ENCODE results near the gene STRA8. TPM values are rescaled to one million over a fixed set of nuclear protein-coding genes. Genes with fewer than 3 reads are reported as not detected.

Gene STRA8
- not detected for total RNA-seq
- long read RNA-seq, donor 1, result 0 reads
- long read RNA-seq, donor 2, result 0 reads

DNA sequence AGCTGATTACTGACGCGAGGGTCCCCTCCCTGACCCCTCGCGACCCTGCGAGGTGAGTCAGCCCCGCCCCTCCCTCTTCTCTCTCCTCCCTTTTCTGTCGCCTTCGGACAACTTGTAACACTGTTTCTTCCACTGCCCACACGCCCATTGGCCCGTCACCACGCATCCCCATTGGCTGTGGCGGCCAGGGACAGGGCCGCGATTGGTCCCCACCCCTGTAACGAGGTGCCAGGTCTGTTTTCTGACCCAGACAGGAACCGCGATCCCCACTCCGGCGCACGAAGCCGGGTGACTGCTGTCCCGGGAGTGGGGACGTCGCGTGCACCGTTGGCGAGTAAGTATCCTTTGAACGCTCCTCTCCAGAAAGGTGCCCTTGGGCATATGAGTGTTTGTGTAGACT is at the start of gene STRA8:
Gene STRA8, plus strand, starts transcription at position 269 of the 400 bp plus-strand sequence. CDS start 6,687 bp downstream, outside the sequence.
- intact Hi-C loops (cut with DNase I), result no loop called here

GRCh38 chr7:135184254-135184841 is 49.3 kb upstream of the STRA8 start:
- no peak for DNase-seq (ENCODE audit: low spot score)
- intact Hi-C loops (cut with DNase I), result loop anchor here in 1 of 2 donors (10.0 kb wide), 1 partner anchor 510 kb away; no protein-coding TSS in a partner anchor

More for the DNA sequence above, at the start of gene STRA8:
- DNase-seq (ENCODE audit: low spot score), result no peak

DNA sequence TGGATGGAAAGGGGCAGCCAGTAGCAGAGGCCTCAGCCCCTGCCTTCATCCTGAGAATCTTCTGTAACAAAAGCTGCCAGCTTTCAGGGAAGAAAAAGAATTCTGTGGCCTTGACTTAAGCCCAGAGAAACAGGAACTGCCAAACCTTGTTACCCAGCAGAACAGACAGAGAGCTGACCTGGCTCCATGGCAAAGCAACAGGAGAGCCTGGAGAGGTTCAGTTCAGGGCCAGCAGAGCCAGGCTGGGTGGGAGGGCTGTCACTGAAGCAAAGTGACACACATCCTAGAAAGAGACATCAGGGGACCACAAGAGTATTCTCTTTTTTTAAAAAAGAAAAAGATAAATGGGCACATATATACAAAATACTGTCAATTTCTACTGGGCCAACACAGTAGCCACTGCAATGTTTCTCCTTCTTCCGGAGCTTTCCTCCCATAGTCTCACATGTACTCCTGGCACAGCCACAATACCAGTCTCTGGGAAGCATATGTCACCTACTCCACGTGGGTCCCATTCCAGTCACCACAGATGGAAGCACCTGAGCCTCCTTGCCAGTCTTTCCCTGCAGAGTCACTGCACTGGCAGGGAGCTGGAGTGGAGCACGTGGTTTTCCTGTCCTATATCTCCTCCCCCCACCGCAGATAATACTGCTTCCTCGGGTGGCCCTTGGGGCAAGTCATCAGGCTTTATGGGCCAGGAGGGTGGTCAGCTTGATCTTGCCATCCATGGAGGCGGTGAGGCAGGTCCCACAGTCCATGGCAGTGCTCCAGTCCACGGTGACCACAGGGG is 48.0 kb upstream of the STRA8 start:
- intact Hi-C loops (cut with DNase I), result loop anchor here in 1 of 2 donors (10.0 kb wide), 1 partner anchor 511 kb away; no protein-coding TSS in a partner anchor
- no peak for DNase-seq (ENCODE audit: low spot score)

DNA sequence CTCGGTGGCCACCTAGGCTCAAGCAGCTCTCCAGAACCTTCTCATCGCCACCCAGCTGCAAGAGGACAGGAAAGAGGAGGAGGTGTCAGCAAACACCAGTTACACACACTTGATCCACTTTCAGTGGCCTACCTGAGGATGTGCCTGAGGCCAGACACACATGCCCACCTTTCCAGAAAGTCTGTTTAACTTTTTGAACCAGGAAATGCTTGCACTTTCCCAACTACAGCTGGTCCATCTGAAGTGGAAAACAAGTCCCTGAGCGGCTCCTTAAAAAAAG is 47.4 kb upstream of the STRA8 start:
- DNase-seq (ENCODE audit: low spot score), result no peak
- intact Hi-C loops (cut with DNase I), result loop anchor here in 1 of 2 donors (10.0 kb wide), 1 partner anchor 511 kb away; no protein-coding TSS in a partner anchor

GRCh38 chr7:135186841-135187253 is 46.8 kb upstream of the STRA8 start:
- DNase-seq (ENCODE audit: low spot score), result peak; percentile 80
- intact Hi-C loops (cut with DNase I), result loop anchor here in 1 of 2 donors (10.0 kb wide), 1 partner anchor 512 kb away; no protein-coding TSS in a partner anchor

DNA sequence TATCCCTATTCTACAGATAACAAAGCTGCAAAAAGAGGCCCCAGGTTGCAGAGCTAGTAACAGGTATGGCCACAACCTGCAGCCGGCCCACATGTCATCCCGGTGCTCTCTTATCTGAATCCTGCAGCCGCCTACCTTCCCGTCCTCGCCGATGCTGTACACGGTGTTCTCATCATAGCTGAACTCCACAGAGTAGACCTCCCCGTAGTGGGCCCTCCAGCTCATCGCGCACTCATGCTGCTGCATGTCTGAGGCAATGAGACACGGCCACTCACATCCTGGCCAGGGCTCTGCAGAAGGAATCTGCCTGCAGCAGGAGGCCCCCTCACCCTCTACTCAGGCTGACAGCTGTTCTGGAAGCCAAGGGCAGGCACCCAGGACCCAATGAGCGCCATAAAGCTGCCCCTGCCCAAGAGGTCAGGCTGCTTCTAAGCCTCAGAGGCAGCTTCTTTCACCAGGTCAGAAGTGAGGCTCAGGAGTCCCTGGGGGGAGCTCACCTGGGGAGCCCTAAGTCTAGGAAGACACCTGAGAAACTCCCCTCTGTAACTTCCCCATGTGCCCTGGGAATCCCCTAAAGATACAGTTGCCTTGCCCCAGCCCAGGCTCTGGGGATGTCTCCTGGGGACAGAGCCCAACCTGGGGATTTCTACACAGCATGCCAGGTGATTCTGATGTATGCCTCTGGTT is 45.2 kb upstream of the STRA8 start:
- DNase-seq (ENCODE audit: low spot score), result peak; percentile 79
- intact Hi-C loops (cut with DNase I), result loop anchor here in 1 of 2 donors (10.0 kb wide), 1 partner anchor 514 kb away; no protein-coding TSS in a partner anchor

GRCh38 chr7:135189221-135189662 is 44.4 kb upstream of the STRA8 start:
- intact Hi-C loops (cut with DNase I), result loop anchor here in 1 of 2 donors (10.0 kb wide), 1 partner anchor 514 kb away; no protein-coding TSS in a partner anchor
- no peak for DNase-seq (ENCODE audit: low spot score)

DNA sequence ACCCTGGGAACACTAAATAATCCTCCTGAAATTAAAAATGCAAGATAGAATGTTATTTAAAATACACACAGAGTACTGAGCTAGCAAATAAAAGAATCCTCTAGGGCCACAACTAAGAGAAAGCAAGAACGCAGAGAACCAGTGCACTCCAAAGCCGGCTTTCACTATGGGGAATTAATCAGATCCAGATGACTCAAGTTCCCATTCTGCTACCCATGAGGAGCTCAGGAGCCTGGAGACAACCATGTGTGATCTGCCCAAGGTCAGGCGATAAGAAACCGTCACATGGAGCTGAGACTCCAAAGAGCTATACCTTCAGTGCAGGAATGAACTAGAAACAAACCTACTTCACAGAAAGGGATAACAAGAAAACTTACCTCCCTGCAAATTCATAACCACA is 43.7 kb upstream of the STRA8 start:
- DNase-seq (ENCODE audit: low spot score), result no peak
- intact Hi-C loops (cut with DNase I), result loop anchor here in 1 of 2 donors (10.0 kb wide), 1 partner anchor 515 kb away; no protein-coding TSS in a partner anchor

GRCh38 chr7:135190703-135191102 is 42.9 kb upstream of the STRA8 start:
- intact Hi-C loops (cut with DNase I), result no loop called here
- DNase-seq (ENCODE audit: low spot score), result no peak

- intact Hi-C loops (cut with DNase I), result no loop called here
- no peak for DNase-seq (ENCODE audit: low spot score)
These were observed 40.6 kb upstream of the STRA8 start for GRCh38 chr7:135192914-135193536.

- intact Hi-C loops (cut with DNase I), result no loop called here
These were observed 40.0 kb upstream of the STRA8 start for GRCh38 chr7:135193615-135194081.

GRCh38 chr7:135194494-135195095 is 39.0 kb upstream of the STRA8 start:
- intact Hi-C loops (cut with DNase I), result no loop called here
- DNase-seq (ENCODE audit: low spot score), result no peak

More at GRCh38 chr7:135193615-135194081, 40.0 kb upstream of the STRA8 start:
- no peak for DNase-seq (ENCODE audit: low spot score)

GRCh38 chr7:135195156-135195555 is 38.5 kb upstream of the STRA8 start:
- DNase-seq (ENCODE audit: low spot score), result no peak
- intact Hi-C loops (cut with DNase I), result no loop called here

DNA sequence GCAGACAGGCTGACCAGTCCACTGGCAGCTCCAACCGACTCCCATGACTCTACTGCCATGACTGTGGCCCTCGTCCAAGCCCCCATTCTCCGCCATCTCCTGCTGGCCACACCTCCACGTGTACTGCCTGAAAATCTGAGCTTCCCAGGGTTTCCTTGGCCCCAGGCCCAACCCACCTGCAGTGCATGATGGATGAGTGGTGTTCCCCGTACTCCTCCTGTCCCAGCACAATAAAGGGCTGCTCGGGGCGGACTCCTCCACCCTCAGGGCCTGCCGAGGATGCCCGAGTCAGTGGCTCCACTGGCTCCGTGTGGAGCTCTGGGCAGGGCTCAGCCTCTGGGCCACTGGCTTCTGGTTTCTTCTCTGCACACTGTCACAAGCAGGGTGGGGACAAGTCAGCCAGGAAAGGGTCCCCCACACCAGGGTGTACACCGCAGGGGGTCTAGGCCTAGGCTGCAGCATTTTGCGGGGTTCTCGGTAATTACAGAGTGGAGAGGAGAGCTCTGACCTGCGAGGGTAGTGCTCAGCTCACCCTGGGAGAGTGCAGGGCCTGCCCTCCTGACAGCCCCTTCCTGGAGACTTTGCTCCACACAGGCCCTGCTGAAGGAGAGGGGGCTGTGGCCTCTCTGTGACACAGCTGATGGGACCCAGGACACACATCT is 37.5 kb upstream of the STRA8 start:
- intact Hi-C loops (cut with DNase I), result no loop called here
- no peak for DNase-seq (ENCODE audit: low spot score)

- no peak for DNase-seq (ENCODE audit: low spot score)
- intact Hi-C loops (cut with DNase I), result no loop called here
These were observed 36.3 kb upstream of the STRA8 start for GRCh38 chr7:135197343-135197742.

DNA sequence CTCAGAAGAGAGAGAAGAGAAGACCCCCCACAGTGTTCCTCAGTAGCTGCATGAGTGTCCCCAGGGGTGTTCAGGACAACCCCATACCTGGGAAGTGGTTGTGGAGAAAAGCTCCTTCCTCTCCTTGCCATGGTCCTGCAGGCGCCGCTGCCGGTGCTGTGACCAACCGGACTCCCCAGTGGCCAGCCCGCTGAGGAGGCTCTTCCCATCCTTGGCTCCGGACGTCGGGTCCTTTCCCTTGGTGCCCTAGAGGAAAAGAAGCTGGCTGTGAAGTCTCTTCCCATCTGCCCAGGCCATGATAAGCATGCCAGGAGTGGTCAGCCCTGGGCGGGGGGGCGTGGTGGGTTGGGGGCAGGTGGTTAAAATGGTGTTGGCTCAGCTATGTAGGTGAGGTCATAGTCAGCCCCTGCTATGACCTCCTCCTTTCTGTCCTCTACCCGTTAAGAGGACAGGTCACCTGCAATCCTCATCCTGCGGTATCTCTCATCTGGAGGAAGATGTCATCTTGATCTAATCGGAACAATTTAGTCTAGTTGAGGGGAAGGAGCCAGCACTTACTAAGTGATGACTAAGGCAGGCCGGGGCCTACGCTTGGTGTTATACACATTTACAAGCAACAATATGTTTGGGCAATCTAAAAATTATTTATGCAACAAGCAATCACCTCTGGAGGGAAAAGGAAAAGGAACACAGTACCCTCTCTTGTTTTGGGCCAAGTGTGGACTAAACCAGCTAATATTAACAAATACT is 35.6 kb upstream of the STRA8 start:
- intact Hi-C loops (cut with DNase I), result no loop called here

GRCh38 chr7:135199439-135199838 is 34.2 kb upstream of the STRA8 start:
- intact Hi-C loops (cut with DNase I), result no loop called here
- DNase-seq (ENCODE audit: low spot score), result no peak

More for the DNA sequence above, 35.6 kb upstream of the STRA8 start:
- no peak for DNase-seq (ENCODE audit: low spot score)

Data from posterior vena cava (tissue), 2 donors.